ENCODE results near the gene SETD5.

Gene SETD5

DNA sequence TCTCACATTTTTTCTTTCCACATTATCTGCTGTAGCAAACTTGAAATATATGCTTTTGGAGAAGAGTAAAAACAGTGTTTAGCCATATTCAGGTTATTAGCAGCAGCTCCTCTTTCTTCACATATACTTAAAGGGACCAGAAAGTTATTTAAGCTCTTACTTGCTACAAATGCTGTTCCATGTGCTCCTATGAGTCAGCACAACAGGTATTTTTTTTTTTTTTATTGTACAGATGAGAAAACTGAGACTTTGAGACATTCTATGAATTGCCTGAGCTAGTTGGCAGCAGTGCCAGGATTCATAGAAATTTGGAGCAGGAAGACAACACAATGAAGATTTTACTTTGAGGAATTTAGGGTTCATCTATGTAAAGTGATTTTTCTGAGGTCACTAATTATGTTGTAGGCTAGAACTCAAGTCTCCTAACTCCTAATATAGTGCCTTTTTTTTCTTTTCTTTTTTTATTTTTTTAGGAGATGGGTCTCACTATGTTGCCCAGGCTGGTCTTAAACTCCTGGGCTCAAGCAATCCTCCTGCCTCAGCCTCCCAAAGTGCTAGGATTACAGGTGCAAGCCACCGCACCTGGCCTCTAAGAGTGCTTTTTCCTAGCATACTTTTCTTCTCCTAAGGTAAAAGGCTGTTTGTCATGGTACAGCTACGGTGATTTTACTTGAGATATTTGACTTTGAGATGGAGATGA lies 23.6 kb downstream of the SETD5 start:
- Histone ChIP-seq H3K27me3 (ENCODE audit: insufficient read depth, low read length) (no peaks in the 10 kb centered on the region), H2AK5ac (ENCODE audit: low read length) (no peak overlapping the region), H2BK12ac (ENCODE audit: low read length) (no peak overlapping the region)

GRCh38 chr3:9422712-9423424 lies 25.5 kb downstream of the SETD5 start:
- no peak overlapping the region for H4K12ac ChIP-seq (ENCODE audit: low read depth, low read length)
- no peak overlapping the region for H2BK5ac ChIP-seq (ENCODE audit: low read depth, low read length, poor library complexity)
- no peak overlapping the region for H3K9ac ChIP-seq (ENCODE audit: low read length)
- H3K14ac ChIP-seq (ENCODE audit: low read length) = no peak overlapping the region
- H3K27ac ChIP-seq (ENCODE audit: low read depth, low read length) = peak overlapping the region; percentile 73
- H3K18ac ChIP-seq (ENCODE audit: low read length) = no peak overlapping the region
- DNase-seq = peak; percentile 37 to 59
- peak overlapping the region; percentile 28 for H3K4me2 ChIP-seq (ENCODE audit: low read length)
- H3K4me3 ChIP-seq (ENCODE audit: low read depth, low read length) = no peak overlapping the region
- H3K23ac ChIP-seq (ENCODE audit: low read length) = no peak overlapping the region
- peaks cover 4% of the 10 kb centered on the region for H3K79me2 ChIP-seq (ENCODE audit: control insufficient read depth, insufficient read depth, low read length, poor library complexity)
- H2AK5ac ChIP-seq (ENCODE audit: low read length) = no peak overlapping the region
- H4K8ac ChIP-seq (ENCODE audit: low read depth, low read length) = no peak overlapping the region
- no peak overlapping the region for H2BK12ac ChIP-seq (ENCODE audit: low read length)
- H3K9me3 ChIP-seq (ENCODE audit: insufficient read depth, low read depth, low read length) = no peaks in the 10 kb centered on the region
- no peaks in the 10 kb centered on the region for H3K27me3 ChIP-seq (ENCODE audit: insufficient read depth, low read length)
- peaks cover 11 to 19% of the 10 kb centered on the region in 2 experiments for H3K36me3 ChIP-seq (ENCODE audit: control insufficient read depth in 1 of 2, insufficient read depth in 2 of 2, low read length in 2 of 2)
- H2BK120ac ChIP-seq (ENCODE audit: insufficient read depth, low read length, poor library complexity) = no peak overlapping the region
- H3K4me1 ChIP-seq (ENCODE audit: control insufficient read depth in 1 of 2, insufficient read depth in 2 of 2, low read length in 2 of 2) = no peaks in the 10 kb centered on the region
- no peak overlapping the region for H2AFZ ChIP-seq (ENCODE audit: insufficient read depth, low read length, poor library complexity)
- H3K79me1 ChIP-seq (ENCODE audit: low read length) = no peaks in the 10 kb centered on the region
- H4K91ac ChIP-seq (ENCODE audit: low read depth, low read length) = no peak overlapping the region
- WGBS (ENCODE audit: extremely low coverage, insufficient coverage, insufficient read length) = no CpG with 5 or more reads among the region's 5 CpGs
- no peak overlapping the region for H3K4ac ChIP-seq (ENCODE audit: low read depth, low read length)

More for the DNA sequence above, 23.6 kb downstream of the SETD5 start:
- Histone ChIP-seq H4K12ac (ENCODE audit: low read depth, low read length) (no peak overlapping the region), H3K14ac (ENCODE audit: low read length) (no peak overlapping the region), H3K4me2 (ENCODE audit: low read length) (no peak overlapping the region), H3K36me3 (ENCODE audit: control insufficient read depth in 1 of 2, insufficient read depth in 2 of 2, low read length in 2 of 2) (peaks cover 3 to 5% of the 10 kb centered on the region in 2 experiments), H3K9me3 (ENCODE audit: insufficient read depth, low read depth, low read length) (no peaks in the 10 kb centered on the region), H2BK120ac (ENCODE audit: insufficient read depth, low read length, poor library complexity) (no peak overlapping the region), H3K27ac (ENCODE audit: low read depth, low read length) (peak overlapping the region; percentile 41), H3K18ac (ENCODE audit: low read length) (no peak overlapping the region), H2BK5ac (ENCODE audit: low read depth, low read length, poor library complexity) (no peak overlapping the region), H4K91ac (ENCODE audit: low read depth, low read length) (no peak overlapping the region), H3K4ac (ENCODE audit: low read depth, low read length) (no peak overlapping the region), H2AFZ (ENCODE audit: insufficient read depth, low read length, poor library complexity) (no peak overlapping the region), H3K23ac (ENCODE audit: low read length) (no peak overlapping the region), H3K79me2 (ENCODE audit: control insufficient read depth, insufficient read depth, low read length, poor library complexity) (peaks cover 8% of the 10 kb centered on the region), H3K79me1 (ENCODE audit: low read length) (no peaks in the 10 kb centered on the region), H4K8ac (ENCODE audit: low read depth, low read length) (no peak overlapping the region), H3K4me3 (ENCODE audit: low read depth, low read length) (no peak overlapping the region), H3K4me1 (ENCODE audit: control insufficient read depth in 1 of 2, insufficient read depth in 2 of 2, low read length in 2 of 2) (no peaks in the 10 kb centered on the region), H3K9ac (ENCODE audit: low read length) (no peak overlapping the region)
- peak in 1 of 2 donors; percentile 58 for DNase-seq
- WGBS (ENCODE audit: extremely low coverage, insufficient coverage, insufficient read length) = no CpG with 5 or more reads among the region's 2 CpGs

GRCh38 chr3:9428411-9428810 lies 31.0 kb downstream of the SETD5 start:
- H4K91ac ChIP-seq (ENCODE audit: low read depth, low read length) = no peak overlapping the region
- no peak overlapping the region for H3K4me2 ChIP-seq (ENCODE audit: low read length)

DNA sequence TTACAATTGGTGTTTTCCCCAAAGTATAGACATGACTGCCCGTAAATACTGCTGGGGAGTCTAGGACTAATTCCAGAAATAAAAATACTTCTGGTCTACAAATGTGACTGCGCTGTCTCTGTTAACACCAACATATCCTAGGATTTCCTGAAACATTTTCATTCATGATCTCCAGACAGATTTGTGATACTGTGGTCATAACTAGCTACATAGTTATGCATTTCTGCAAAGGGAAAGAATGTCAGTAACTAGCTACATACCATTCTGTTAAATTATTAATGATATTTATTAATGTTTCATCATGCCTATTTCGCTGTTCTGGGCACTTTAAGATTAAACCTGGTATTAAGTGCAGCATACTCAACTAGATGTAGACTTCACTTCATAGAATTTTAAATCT lies 33.3 kb downstream of the SETD5 start:
- no peak overlapping the region for H3K9ac ChIP-seq (ENCODE audit: low read length)
- no peaks in the 10 kb centered on the region for H3K79me1 ChIP-seq (ENCODE audit: low read length)
- no peaks in the 10 kb centered on the region for H3K27me3 ChIP-seq (ENCODE audit: insufficient read depth, low read length)
- no peak overlapping the region for H2AK5ac ChIP-seq (ENCODE audit: low read length)
- H3K4me2 ChIP-seq (ENCODE audit: low read length) = no peak overlapping the region
- H2BK120ac ChIP-seq (ENCODE audit: insufficient read depth, low read length, poor library complexity) = no peak overlapping the region
- no peaks in the 10 kb centered on the region for H3K9me3 ChIP-seq (ENCODE audit: insufficient read depth, low read depth, low read length)
- no peak overlapping the region for H3K18ac ChIP-seq (ENCODE audit: low read length)
- no CpG with 5 or more reads among the region's 3 CpGs for WGBS (ENCODE audit: extremely low coverage, insufficient coverage, insufficient read length)
- no peak overlapping the region for H3K14ac ChIP-seq (ENCODE audit: low read length)
- no peak overlapping the region for H2AFZ ChIP-seq (ENCODE audit: insufficient read depth, low read length, poor library complexity)
- H2BK12ac ChIP-seq (ENCODE audit: low read length) = no peak overlapping the region
- H3K27ac ChIP-seq (ENCODE audit: low read depth, low read length) = no peak overlapping the region
- H2BK5ac ChIP-seq (ENCODE audit: low read depth, low read length, poor library complexity) = no peak overlapping the region
- no peaks in the 10 kb centered on the region for H3K4me1 ChIP-seq (ENCODE audit: control insufficient read depth in 1 of 2, insufficient read depth in 2 of 2, low read length in 2 of 2)
- no peak overlapping the region for H4K8ac ChIP-seq (ENCODE audit: low read depth, low read length)
- no peak overlapping the region for H3K23ac ChIP-seq (ENCODE audit: low read length)
- no peak overlapping the region for H3K4ac ChIP-seq (ENCODE audit: low read depth, low read length)
- H4K91ac ChIP-seq (ENCODE audit: low read depth, low read length) = no peak overlapping the region
- DNase-seq = no peak
- no peak overlapping the region for H3K4me3 ChIP-seq (ENCODE audit: low read depth, low read length)
- H3K79me2 ChIP-seq (ENCODE audit: control insufficient read depth, insufficient read depth, low read length, poor library complexity) = no peaks in the 10 kb centered on the region
- no peak overlapping the region for H4K12ac ChIP-seq (ENCODE audit: low read depth, low read length)
- H3K36me3 ChIP-seq (ENCODE audit: control insufficient read depth in 1 of 2, insufficient read depth in 2 of 2, low read length in 2 of 2) = peaks cover 27 to 52% of the 10 kb centered on the region in 2 experiments

More at GRCh38 chr3:9428411-9428810, 31.0 kb downstream of the SETD5 start:
- Histone ChIP-seq H3K14ac (ENCODE audit: low read length) (no peak overlapping the region), H3K4me1 (ENCODE audit: control insufficient read depth in 1 of 2, insufficient read depth in 2 of 2, low read length in 2 of 2) (no peaks in the 10 kb centered on the region), H3K79me1 (ENCODE audit: low read length) (no peaks in the 10 kb centered on the region), H2BK5ac (ENCODE audit: low read depth, low read length, poor library complexity) (no peak overlapping the region), H2AK5ac (ENCODE audit: low read length) (no peak overlapping the region), H3K9ac (ENCODE audit: low read length) (no peak overlapping the region), H3K9me3 (ENCODE audit: insufficient read depth, low read depth, low read length) (no peaks in the 10 kb centered on the region), H2BK12ac (ENCODE audit: low read length) (no peak overlapping the region), H3K27ac (ENCODE audit: low read depth, low read length) (no peak overlapping the region), H2AFZ (ENCODE audit: insufficient read depth, low read length, poor library complexity) (no peak overlapping the region), H3K18ac (ENCODE audit: low read length) (no peak overlapping the region), H3K4me3 (ENCODE audit: low read depth, low read length) (no peak overlapping the region), H4K8ac (ENCODE audit: low read depth, low read length) (no peak overlapping the region), H2BK120ac (ENCODE audit: insufficient read depth, low read length, poor library complexity) (no peak overlapping the region), H3K27me3 (ENCODE audit: insufficient read depth, low read length) (no peaks in the 10 kb centered on the region), H3K23ac (ENCODE audit: low read length) (no peak overlapping the region), H3K79me2 (ENCODE audit: control insufficient read depth, insufficient read depth, low read length, poor library complexity) (peaks cover 2% of the 10 kb centered on the region), H4K12ac (ENCODE audit: low read depth, low read length) (no peak overlapping the region), H3K36me3 (ENCODE audit: control insufficient read depth in 1 of 2, insufficient read depth in 2 of 2, low read length in 2 of 2) (peaks cover 19 to 36% of the 10 kb centered on the region in 2 experiments), H3K4ac (ENCODE audit: low read depth, low read length) (no peak overlapping the region)
- DNase-seq = no peak
